Measurements from ENCODE around the gene KCNK5.

DNA sequence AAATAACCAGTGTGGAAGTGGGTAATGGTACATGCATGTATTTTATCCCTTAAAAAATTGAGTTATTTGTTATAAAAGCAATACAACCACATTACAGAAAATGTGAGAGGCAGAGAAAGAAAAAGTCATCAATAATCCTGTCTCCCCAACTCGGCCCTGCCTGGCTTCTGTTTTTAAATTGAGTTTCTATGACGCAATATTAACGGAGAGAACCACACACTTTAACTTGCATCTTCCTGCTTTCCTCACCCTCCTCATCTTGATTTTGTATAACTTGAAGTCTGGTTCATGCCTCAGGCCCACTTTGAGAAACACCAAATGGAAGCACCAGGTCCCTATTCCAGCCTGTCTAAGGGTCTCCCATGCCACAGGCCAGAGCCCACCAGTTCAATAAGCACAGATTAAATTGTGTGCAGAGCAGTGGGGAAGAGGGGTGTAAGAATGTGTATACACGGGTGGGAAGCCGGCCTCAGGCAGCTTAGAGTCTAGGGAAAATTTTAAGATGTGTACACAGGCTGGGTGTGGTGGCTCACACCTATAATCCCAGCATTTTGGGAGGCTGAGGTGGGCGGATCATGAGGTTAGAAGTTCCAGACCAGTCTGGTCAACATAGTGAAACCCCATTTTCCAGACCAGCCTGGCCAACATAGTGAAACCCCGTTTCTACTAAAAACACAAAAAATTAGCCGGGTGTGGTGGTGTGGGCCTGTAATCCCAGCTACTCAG, 15.9 kb downstream of the KCNK5 start:
- TF ChIP-seq POLR2AphosphoS5 (IDR thresholded peaks at IDR 0.05; ENCODE audit: borderline replicate concordance, low read depth, low read length) (no peak), EZH2 (IDR thresholded peaks at IDR 0.05) (no peak), FOXP2 (optimal IDR thresholded peaks at IDR 0.05; ENCODE audit: control extremely low read depth, extremely low read length, insufficient read depth) (no peak)
